H7 (cell line): ENCODE measurements around the gene RIPK4. TPM values are rescaled to one million over a fixed set of nuclear protein-coding genes. Genes with fewer than 3 reads are reported as not detected.

ENCODE experiments used
- DNase-seq: peaks from one replicate; pipeline ENCODE4 v3.0.0; 2012
- H3K27me3 ChIP-seq: 2 replicates; pipeline ENCODE4 v1.6.0; 2011; ENCODE audit warnings: mild to moderate bottlenecking, low read length; ENCODE audit not compliant: control insufficient read depth, insufficient read depth
- H3K36me3 ChIP-seq: replicated peaks from 2 replicates; pipeline ENCODE4 v1.5.1; 2011; ENCODE audit warnings: low read length; ENCODE audit not compliant: control insufficient read depth, insufficient read depth
- H3K4me3 ChIP-seq: 2 replicates; pipeline ENCODE4 v1.5.1; 2011; ENCODE audit warnings: low read depth, mild to moderate bottlenecking, control low read depth, low read length, moderate library complexity; ENCODE audit not compliant: insufficient read depth
- total RNA-seq: library from RNA; depleted of rRNA; stranded (reverse); fragments of >200 nt; shearing (Covaris generic); gene quantifications from 2 replicates; pipeline ENCODE4 v1.2.3, GENCODE V29; 2014

Gene RIPK4
- total RNA-seq, 1 experiment from 2014 or later: 10.5 TPM

DNA sequence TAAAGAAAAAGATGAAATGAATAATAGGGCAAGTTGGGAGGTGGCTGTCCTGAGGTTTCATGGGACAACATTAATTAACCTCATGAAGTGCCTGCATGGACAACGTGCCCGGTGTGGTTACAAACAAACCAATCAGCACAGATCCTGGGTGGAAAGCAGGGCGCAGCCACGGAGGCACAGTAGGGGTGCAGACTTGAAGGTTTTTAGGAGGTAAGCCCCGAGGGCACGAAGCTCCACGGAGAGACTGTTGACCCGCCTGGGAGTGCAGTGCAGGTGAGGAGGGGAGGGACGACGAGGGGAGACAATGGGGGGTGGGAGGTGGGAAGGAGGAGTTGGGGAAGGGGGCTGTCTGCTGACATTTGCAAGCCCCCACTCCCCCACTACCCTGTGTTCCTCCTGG is 2.3 kb upstream of the RIPK4 start:
- Histone ChIP-seq H3K27me3 (peaks cover 69% of the 10 kb centered on the region), H3K4me3 (peak overlapping the region; percentile 16), H3K36me3 (no peaks in the 10 kb centered on the region)
- peak; percentile 33 for DNase-seq

DNA sequence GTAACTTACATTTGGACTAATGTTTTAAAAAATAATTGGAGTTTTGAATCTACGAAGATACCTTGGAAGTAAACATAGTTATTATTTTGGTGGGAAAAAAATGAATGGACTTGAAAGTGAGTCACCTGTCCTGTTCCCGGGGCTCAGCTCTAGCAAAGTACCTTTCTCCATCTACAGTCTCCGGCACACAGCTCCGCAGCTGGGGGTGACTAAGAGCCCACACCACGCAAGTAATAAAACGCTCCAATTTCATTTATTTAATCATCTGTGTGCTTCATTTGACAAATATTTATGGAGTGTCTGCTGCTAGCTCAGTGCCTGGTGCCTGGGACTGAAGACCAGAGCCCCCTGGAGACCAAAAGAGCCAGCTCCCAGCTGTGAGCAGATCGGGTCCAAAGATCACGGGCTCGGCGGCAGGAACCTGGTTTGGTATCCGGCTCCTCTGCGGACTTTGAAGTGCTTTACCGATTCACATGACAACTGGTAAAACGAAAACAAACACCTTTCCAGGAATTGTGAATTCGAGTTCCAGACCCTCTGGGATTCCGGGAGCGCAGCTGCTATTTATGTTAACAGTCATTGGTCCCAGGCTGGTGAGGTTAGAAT is 1.7 kb upstream of the RIPK4 start:
- Histone ChIP-seq H3K36me3 (no peaks in the 10 kb centered on the region), H3K27me3 (peaks cover 74% of the 10 kb centered on the region), H3K4me3 (peak overlapping the region; percentile 16)
- peak; percentile 80 for DNase-seq

GRCh38 chr21:41767606-41768436 is 969 bp upstream of the RIPK4 start:
- H3K36me3 ChIP-seq: no peaks in the 10 kb centered on the region
- peak; percentile 66 for DNase-seq
- peaks cover 82% of the 10 kb centered on the region for H3K27me3 ChIP-seq
- peak overlapping the region; percentile 17 for H3K4me3 ChIP-seq

DNA sequence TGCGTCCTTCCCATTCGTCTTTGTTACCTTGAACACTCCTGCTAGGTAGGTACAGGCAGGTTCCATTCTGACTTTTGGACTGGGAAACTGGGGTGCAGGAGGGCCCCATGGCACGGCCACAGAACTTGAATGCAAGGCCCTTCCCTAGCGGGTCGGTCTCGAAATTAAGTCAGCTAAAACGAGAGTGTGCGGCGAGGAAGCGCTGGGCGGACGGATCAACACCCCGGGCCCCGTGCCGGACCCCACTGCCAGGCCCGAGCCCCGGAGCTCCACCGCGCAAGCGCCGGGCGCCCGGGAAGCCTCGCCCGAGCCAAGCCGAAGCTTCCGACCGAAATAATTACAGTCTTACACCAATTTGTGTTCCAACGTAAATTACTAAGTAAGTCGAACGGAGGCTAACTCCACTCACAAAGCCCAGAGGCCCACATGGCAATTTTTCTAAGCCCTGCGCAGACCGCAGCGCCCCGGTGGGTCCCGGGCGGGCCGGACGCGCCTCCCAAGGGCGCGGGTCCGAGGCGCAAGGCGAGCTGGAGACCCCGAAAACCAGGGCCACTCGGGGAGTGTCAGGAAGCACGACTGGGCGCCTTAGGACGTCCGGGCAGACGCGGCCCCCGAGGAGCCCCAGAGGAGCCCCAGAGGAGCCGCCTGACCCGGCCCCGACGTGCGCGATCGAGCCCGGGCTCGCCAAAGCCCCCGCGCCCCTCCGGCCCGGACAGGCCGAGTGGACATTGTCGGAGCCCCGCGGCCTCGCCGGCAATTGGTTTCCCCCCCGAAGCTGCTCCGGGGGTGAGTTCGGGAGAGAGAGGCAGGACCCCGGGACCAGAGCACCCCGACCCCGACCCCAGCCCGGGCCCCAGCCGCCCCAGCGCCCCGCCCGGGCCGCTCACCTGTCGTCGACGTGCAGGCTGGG is 624 bp downstream of the RIPK4 start:
- no peaks in the 10 kb centered on the region for H3K36me3 ChIP-seq
- H3K4me3 ChIP-seq: peak overlapping the region; percentile 68
- peaks cover 85% of the 10 kb centered on the region for H3K27me3 ChIP-seq
- peak; percentile 85 for DNase-seq

DNA sequence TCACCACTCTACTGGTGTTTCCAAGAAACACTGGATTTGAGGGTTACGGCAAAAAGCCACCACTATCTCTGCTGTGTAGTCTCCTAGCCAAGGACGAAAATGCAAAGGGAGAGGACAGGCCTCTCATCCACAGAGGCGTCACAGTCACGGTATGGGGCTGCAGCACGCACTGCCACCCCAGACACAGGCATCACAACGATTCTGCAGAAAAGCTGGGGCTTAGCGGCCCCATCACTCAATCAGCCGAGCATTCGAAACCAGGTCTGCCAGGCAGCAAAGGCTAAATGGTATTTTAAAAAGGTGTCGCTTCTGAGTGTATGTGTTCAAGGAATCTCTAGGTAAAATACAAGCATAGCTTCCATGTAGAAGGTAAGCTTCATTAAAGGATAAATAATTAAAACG is 1.4 kb downstream of the RIPK4 start:
- H3K27me3 ChIP-seq: peaks cover 84% of the 10 kb centered on the region
- no peaks in the 10 kb centered on the region for H3K36me3 ChIP-seq
- no peak overlapping the region for H3K4me3 ChIP-seq
- DNase-seq: peak; percentile 51

- no peaks in the 10 kb centered on the region for H3K36me3 ChIP-seq
- H3K27me3 ChIP-seq: peaks cover 85% of the 10 kb centered on the region
- H3K4me3 ChIP-seq: no peak overlapping the region
- peak; percentile 43 for DNase-seq
Observed at GRCh38 chr21:41764558-41765419, 2.1 kb downstream of the RIPK4 start.

- DNase-seq: no peak
- no peaks in the 10 kb centered on the region for H3K36me3 ChIP-seq
- H3K4me3 ChIP-seq: no peak overlapping the region
- H3K27me3 ChIP-seq: peaks cover 78% of the 10 kb centered on the region
Observed at GRCh38 chr21:41763996-41764395, 2.9 kb downstream of the RIPK4 start.

GRCh38 chr21:41763398-41763931 is 3.4 kb downstream of the RIPK4 start:
- no peaks in the 10 kb centered on the region for H3K36me3 ChIP-seq
- DNase-seq: peak; percentile 81
- peaks cover 73% of the 10 kb centered on the region for H3K27me3 ChIP-seq
- H3K4me3 ChIP-seq: peak overlapping the region; percentile 8; the same call in 1 of the 2 replicates

DNA sequence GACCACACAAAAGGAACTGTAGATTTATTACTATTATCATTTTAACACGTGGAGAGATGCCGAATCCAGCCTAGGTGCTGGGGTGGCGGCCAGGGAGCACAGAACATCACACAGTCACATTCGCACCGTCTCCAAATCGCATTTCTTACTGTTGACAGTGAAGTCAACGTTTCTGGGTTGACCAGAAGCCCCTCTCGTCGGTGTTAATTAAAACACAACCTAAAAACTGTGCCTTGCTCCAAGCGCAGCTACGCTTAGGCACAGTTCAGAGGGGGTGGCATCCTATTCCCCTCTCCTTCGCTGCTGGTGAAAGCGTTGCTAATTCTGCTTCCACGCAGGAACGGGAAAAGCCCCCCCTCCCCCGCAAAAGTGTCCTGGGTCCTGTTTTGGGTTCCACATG is 4.1 kb downstream of the RIPK4 start:
- Histone ChIP-seq H3K36me3 (no peaks in the 10 kb centered on the region), H3K4me3 (no peak overlapping the region), H3K27me3 (peaks cover 66% of the 10 kb centered on the region)
- peak; percentile 50 for DNase-seq

GRCh38 chr21:41761934-41762635 is 4.8 kb downstream of the RIPK4 start:
- no peaks in the 10 kb centered on the region for H3K36me3 ChIP-seq
- H3K27me3 ChIP-seq: peaks cover 60% of the 10 kb centered on the region
- DNase-seq: peak; percentile 91
- H3K4me3 ChIP-seq: peak overlapping the region; percentile 40

DNA sequence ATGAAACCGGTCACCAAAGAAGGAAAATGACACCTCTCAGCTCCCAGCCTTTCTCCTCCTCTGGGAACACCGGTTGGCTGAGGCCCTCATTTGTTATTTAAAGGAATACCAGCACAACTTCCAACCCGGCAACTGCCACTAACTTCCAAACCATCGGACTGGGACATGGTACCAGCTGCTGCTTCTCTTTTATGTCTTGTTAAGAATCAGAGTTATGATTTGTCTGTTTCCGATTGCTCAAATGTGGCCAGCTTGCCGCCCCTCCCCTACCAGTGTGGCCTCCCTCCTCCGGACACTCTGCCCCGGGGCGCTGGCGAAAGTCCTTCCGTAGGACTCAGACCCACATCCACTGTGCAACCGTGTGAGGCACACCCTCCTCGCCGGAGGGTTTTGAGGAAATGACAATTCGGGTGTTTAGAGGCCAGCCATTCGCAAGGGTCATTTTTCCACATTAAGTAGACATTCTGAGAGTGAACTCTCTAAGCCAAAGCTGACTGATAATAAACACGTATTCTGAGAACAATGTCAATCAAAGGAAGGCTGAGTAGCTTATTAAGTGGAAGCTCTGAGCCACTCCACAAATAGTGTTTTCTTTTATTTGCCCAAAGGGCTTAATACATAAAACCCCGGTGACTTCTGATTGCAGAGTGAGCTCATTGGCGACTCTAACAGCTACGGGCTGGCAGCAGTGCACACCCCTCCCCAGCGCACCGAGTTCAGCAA is 5.5 kb downstream of the RIPK4 start:
- DNase-seq: peak; percentile 82
- H3K27me3 ChIP-seq: peaks cover 56% of the 10 kb centered on the region
- no peaks in the 10 kb centered on the region for H3K36me3 ChIP-seq

GRCh38 chr21:41760411-41760810 is 6.4 kb downstream of the RIPK4 start:
- peak; percentile 39 for DNase-seq
- Histone ChIP-seq H3K27me3 (peaks cover 46% of the 10 kb centered on the region), H3K36me3 (no peaks in the 10 kb centered on the region), H3K4me3 (no peak overlapping the region)

More for the DNA sequence above, 5.5 kb downstream of the RIPK4 start:
- H3K4me3 ChIP-seq: peak overlapping the region; percentile 40

GRCh38 chr21:41759926-41760325 is 6.9 kb downstream of the RIPK4 start:
- no peak overlapping the region for H3K4me3 ChIP-seq
- DNase-seq: no peak
- peaks cover 41% of the 10 kb centered on the region for H3K27me3 ChIP-seq
- H3K36me3 ChIP-seq: no peaks in the 10 kb centered on the region
